Stomach (tissue), 9 donors: ENCODE results near the gene CD36. TPM values are rescaled to one million over a fixed set of nuclear protein-coding genes. Genes with fewer than 3 reads are reported as not detected.
"Not testable (repeated sequence)": the region's sequence is repeated elsewhere in the genome, so short reads cannot be mapped to it uniquely, and the experiment has no call there.

Experiments used
- DNase-seq, 2 donors: peaks; one replicate each; pipeline versions ENCODE4 v3.0.0 to v3.0.0-alpha.2; 2013 to 2019
- H3K27ac ChIP-seq, 5 donors: fragments of 200-600 bp in 4 of 5; sonication (generic) in 4 of 5; one replicate each; pipeline ENCODE4 v1.5.1; 2013 to 2019; ENCODE audit warnings: mild to moderate bottlenecking in 1 of 5, moderate library complexity in 1 of 5
- H3K27me3 ChIP-seq, 3 donors: fragments of 200-600 bp; sonication (generic); one replicate each; pipeline ENCODE4 v1.5.1; 2017 to 2019; ENCODE audit warnings: mixed run types in 1 of 3
- H3K36me3 ChIP-seq, 4 donors: fragments of 200-600 bp; sonication (generic); 1 replicate in 3 of 4; 2 replicates in 1 of 4; pipeline ENCODE4 v1.5.1; 2016 to 2019
- H3K4me1 ChIP-seq, 4 donors: fragments of 200-600 bp; sonication (generic); one replicate each; pipeline ENCODE4 v1.5.1; 2016 to 2019
- H3K4me3 ChIP-seq, 4 donors: fragments of 200-600 bp; sonication (generic) in 3 of 4; one replicate each; pipeline ENCODE4 v1.5.1; 2016 to 2019; ENCODE audit warnings: mild to moderate bottlenecking in 1 of 4
- H3K9me3 ChIP-seq, 4 donors: fragments of 200-600 bp; sonication (generic); one replicate each; pipeline ENCODE4 v1.5.1; 2016 to 2019
- CTCF ChIP-seq, 7 experiments: fragments of 450-650 bp in 4 of 7; fragments of 200-600 bp in 3 of 7; sonication (generic) in 3 of 7; IDR thresholded peaks; one replicate each; pipeline ENCODE4 v1.5.1; 2016 to 2019; ENCODE audit warnings: antibody characterized with exemption in 7 of 7, control low read depth in 2 of 7, mild to moderate bottlenecking in 1 of 7
- EP300 ChIP-seq: sonication (generic); formaldehyde crosslinking; IDR thresholded peaks from one replicate; pipeline ENCODE4 v1.6.1; 2017; ENCODE audit warnings: antibody characterized with exemption
- POLR2A ChIP-seq, 4 donors: fragments of 450-650 bp; IDR thresholded peaks; one replicate each; pipeline ENCODE4 v1.6.1; 2016; ENCODE audit warnings: antibody characterized with exemption in 4 of 4, control low read depth in 2 of 4, mild to moderate bottlenecking in 1 of 4, moderate library complexity in 1 of 4
- POLR2AphosphoS5 ChIP-seq, 3 donors: sonication (generic); formaldehyde crosslinking; IDR thresholded peaks; one replicate each; pipeline ENCODE4 v1.6.1; 2016; ENCODE audit warnings: antibody characterized with exemption in 3 of 3
- WGBS, 5 donors: extraction: QIAGEN DNeasy Blood & Tissue Kit in 3 of 5; methylation state at CpG; one replicate each; pipeline versions ENCODE4 v1.1.5 to v1.1.7; 2013 to 2018; 5-methylcytosine and 5-hydroxymethylcytosine counted together
- intact Hi-C: fragments of 100-400 bp; cut with DNase I; formaldehyde crosslinking; loops from one replicate; pipeline ENCODE4 v1.15.1; 2023; ENCODE audit warnings: low total_unique reads
- polyA plus RNA-seq, 3 donors: library from polyadenylated mRNA; stranded (reverse); fragments of 200-250 nt; gene quantifications; one replicate each; pipeline ENCODE4 v1.2.3, GENCODE V29; 2013
- total RNA-seq, 5 donors: library from RNA; depleted of rRNA; stranded (reverse); fragments of >200 nt; gene quantifications; one replicate each; pipeline versions ENCODE4 v1.1.0 to v1.2.3, GENCODE V29; 2014 to 2016
- donor health status: healthy with polysubstance abuse.
- donor health status: Bipolar disorder and iron deficiency.
- donor health status: healthy.

CD36 gene
- total and polyA plus RNA-seq, 8 donors, result 5.5 to 346 (median 33.5) TPM

- Histone ChIP-seq H3K36me3 (no peaks in the 10 kb centered on the region), H3K4me1 (no peaks in the 10 kb centered on the region), H3K4me3 (no peak overlapping the region), H3K27me3 (no peaks in the 10 kb centered on the region), H3K9me3 (no peaks in the 10 kb centered on the region), H3K27ac (no peak overlapping the region)
- 77 to 92% (median 89%) methylated on average over 2 of the region's 2 CpGs for WGBS, 5 donors
- no peak for TF ChIP-seq POLR2A (IDR thresholded peaks at IDR 0.05)
- no peak for TF ChIP-seq POLR2AphosphoS5 (IDR thresholded peaks at IDR 0.05)
- no peak for TF ChIP-seq EP300
- TF ChIP-seq CTCF (IDR thresholded peaks at IDR 0.05), result no peak
- DNase-seq, result no peak
- intact Hi-C loops, result no loop called here
These were observed 27.1 kb downstream of the CD36 start for GRCh38 chr7:80665526-80665925.

- DNase-seq, result no peak
- Histone ChIP-seq H3K36me3 (no peaks in the 10 kb centered on the region), H3K27me3 (no peaks in the 10 kb centered on the region), H3K4me1 (no peaks in the 10 kb centered on the region), H3K9me3 (no peaks in the 10 kb centered on the region), H3K4me3 (no peak overlapping the region), H3K27ac (no peak overlapping the region)
- 46 to 63% (median 52%) methylated on average over 2 of the region's 2 CpGs for WGBS, 5 donors
- intact Hi-C loops, result no loop called here
- TF ChIP-seq EP300, result no peak
- TF ChIP-seq POLR2A (IDR thresholded peaks at IDR 0.05), result no peak
- no peak for TF ChIP-seq POLR2AphosphoS5 (IDR thresholded peaks at IDR 0.05)
- TF ChIP-seq CTCF (IDR thresholded peaks at IDR 0.05), result no peak
These were observed 27.9 kb downstream of the CD36 start for GRCh38 chr7:80666376-80666775.

GRCh38 chr7:80669367-80669766 lies 30.9 kb downstream of the CD36 start:
- H3K27ac ChIP-seq, H3K27me3 ChIP-seq, DNase-seq, intact Hi-C loops, H3K9me3 ChIP-seq, H3K4me1 ChIP-seq, H3K4me3 ChIP-seq, H3K36me3 ChIP-seq: not testable (repeated sequence)
- 75 to 99% (median 87%) methylated on average over 6 of the region's 6 CpGs for WGBS, 5 donors

GRCh38 chr7:80671744-80672143 lies 33.3 kb downstream of the CD36 start:
- DNase-seq, result no peak
- Histone ChIP-seq H3K36me3 (no peaks in the 10 kb centered on the region), H3K27ac (no peak overlapping the region), H3K4me1 (no peaks in the 10 kb centered on the region), H3K9me3 (no peaks in the 10 kb centered on the region), H3K4me3 (no peak overlapping the region), H3K27me3 (no peaks in the 10 kb centered on the region)
- no peak for TF ChIP-seq EP300
- no peak for TF ChIP-seq POLR2A (IDR thresholded peaks at IDR 0.05)
- TF ChIP-seq CTCF (IDR thresholded peaks at IDR 0.05), result no peak
- TF ChIP-seq POLR2AphosphoS5 (IDR thresholded peaks at IDR 0.05), result no peak
- intact Hi-C loops, result no loop called here
- 92 to 99% (median 96%) methylated on average over 1 of the region's 1 CpG for WGBS, 5 donors

- Histone ChIP-seq H3K27me3 (no peaks in the 10 kb centered on the region), H3K27ac (no peak overlapping the region), H3K4me3 (no peak overlapping the region), H3K4me1 (no peaks in the 10 kb centered on the region), H3K36me3 (no peaks in the 10 kb centered on the region), H3K9me3 (no peaks in the 10 kb centered on the region)
- intact Hi-C loops, result no loop called here
- DNase-seq, result no peak
- TF ChIP-seq POLR2AphosphoS5 (IDR thresholded peaks at IDR 0.05) (no peak), POLR2A (IDR thresholded peaks at IDR 0.05) (no peak), EP300 (no peak), CTCF (IDR thresholded peaks at IDR 0.05) (no peak)
- WGBS, 5 donors, result 88 to 92% (median 90%) methylated on average over 1 of the region's 1 CpG
These were observed 36.6 kb downstream of the CD36 start for GRCh38 chr7:80675090-80675489.
